A673 (cell line): ENCODE measurements around the gene KIF5A. TPM values are rescaled to one million over a fixed set of nuclear protein-coding genes. Genes with fewer than 3 reads are reported as not detected.

Experiments used
- BruUV-seq: library from RNA; stranded (reverse); fragments of 400-500 nt; replicated peaks from 2 replicates; lab custom pipeline; 2021; lab: Mats Ljungman, UMichigan
- CTCF ChIA-PET: fragments of 300-600 bp; sonication (Branson Sonifier 250); formaldehyde crosslinking; loops from one replicate; lab custom pipeline; 2022; ENCODE audit warnings: antibody characterized with exemption; lab: Charles Lee
- POLR2A ChIA-PET: fragments of 300-600 bp; sonication (Branson Sonifier 250); formaldehyde crosslinking; loops from one replicate; lab custom pipeline; 2022; ENCODE audit warnings: antibody characterized with exemption; ENCODE audit not compliant: low non-redundant PET; lab: Charles Lee
- DNase-seq: peaks from one replicate; pipeline ENCODE4 v3.0.0-alpha.2; 2015; ENCODE audit warnings: low spot score
- H3K27ac ChIP-seq: fragments of 200-600 bp; sonication (generic); 2 replicates; pipeline ENCODE4 v1.5.1; 2016; ENCODE audit warnings: mixed run types, low read depth, mild to moderate bottlenecking, mixed read lengths, antibody characterized with exemption, low read length; ENCODE audit not compliant: poor library complexity, severe bottlenecking
- H3K27me3 ChIP-seq: fragments of 200-600 bp; sonication (generic); replicated peaks from 2 replicates; pipeline ENCODE4 v1.6.1; 2017; ENCODE audit warnings: mixed run types, low read depth, mild to moderate bottlenecking, mixed read lengths, antibody characterized with exemption, low read length; ENCODE audit not compliant: insufficient read depth, poor library complexity
- H3K36me3 ChIP-seq: fragments of 200-600 bp; sonication (generic); 2 replicates; pipeline ENCODE4 v1.6.1; 2016; ENCODE audit warnings: mixed run types, mild to moderate bottlenecking, mixed read lengths, antibody characterized with exemption, low read length; ENCODE audit not compliant: insufficient read depth, poor library complexity, severe bottlenecking
- H3K4me1 ChIP-seq: fragments of 200-600 bp; sonication (generic); 2 replicates; pipeline ENCODE4 v1.6.1; 2017; ENCODE audit warnings: mixed run types, mild to moderate bottlenecking, mixed read lengths, antibody characterized with exemption, low read length; ENCODE audit not compliant: insufficient read depth, poor library complexity, severe bottlenecking
- H3K4me3 ChIP-seq: fragments of 200-600 bp; sonication (generic); 2 replicates; pipeline ENCODE4 v1.5.1; 2016; ENCODE audit warnings: low read depth, mixed run types, mild to moderate bottlenecking, mixed read lengths, low read length; ENCODE audit not compliant: poor library complexity, severe bottlenecking
- H3K9me3 ChIP-seq: fragments of 200-600 bp; sonication (generic); 2 replicates; pipeline ENCODE4 v1.6.1; 2016; ENCODE audit warnings: mixed run types, low read depth, mild to moderate bottlenecking, mixed read lengths, antibody characterized with exemption, low read length; ENCODE audit not compliant: poor library complexity, severe bottlenecking
- CTCF ChIP-seq: fragments of 300-800, 200-600 bp; sonication (generic); conservative IDR thresholded peaks from 2 replicates; pipeline ENCODE4 v1.5.1; 2017; ENCODE audit warnings: low read depth, mild to moderate bottlenecking, antibody characterized with exemption, low read length, moderate library complexity, mixed read lengths
- EZH2 ChIP-seq: fragments of 200-600 bp; sonication (generic); IDR thresholded peaks from 2 replicates; pipeline ENCODE4 v1.6.1; 2017; ENCODE audit warnings: borderline replicate concordance, low read depth, mild to moderate bottlenecking, mixed read lengths, antibody characterized with exemption, low read length; ENCODE audit not compliant: poor library complexity, severe bottlenecking
- intact Hi-C: fragments of 100-400 bp; cut with micrococcal nuclease; formaldehyde crosslinking; loops from one replicate; pipeline ENCODE4 v1.10.0; 2022; ENCODE audit not compliant: unreplicated experiment
- total RNA-seq: library from RNA; stranded (reverse); gene quantifications from 2 replicates; pipeline ENCODE4 v1.2.3, GENCODE V29; 2021

The KIF5A gene
- total RNA-seq, 1 experiment from 2014 or later, result 2.1 TPM

DNA sequence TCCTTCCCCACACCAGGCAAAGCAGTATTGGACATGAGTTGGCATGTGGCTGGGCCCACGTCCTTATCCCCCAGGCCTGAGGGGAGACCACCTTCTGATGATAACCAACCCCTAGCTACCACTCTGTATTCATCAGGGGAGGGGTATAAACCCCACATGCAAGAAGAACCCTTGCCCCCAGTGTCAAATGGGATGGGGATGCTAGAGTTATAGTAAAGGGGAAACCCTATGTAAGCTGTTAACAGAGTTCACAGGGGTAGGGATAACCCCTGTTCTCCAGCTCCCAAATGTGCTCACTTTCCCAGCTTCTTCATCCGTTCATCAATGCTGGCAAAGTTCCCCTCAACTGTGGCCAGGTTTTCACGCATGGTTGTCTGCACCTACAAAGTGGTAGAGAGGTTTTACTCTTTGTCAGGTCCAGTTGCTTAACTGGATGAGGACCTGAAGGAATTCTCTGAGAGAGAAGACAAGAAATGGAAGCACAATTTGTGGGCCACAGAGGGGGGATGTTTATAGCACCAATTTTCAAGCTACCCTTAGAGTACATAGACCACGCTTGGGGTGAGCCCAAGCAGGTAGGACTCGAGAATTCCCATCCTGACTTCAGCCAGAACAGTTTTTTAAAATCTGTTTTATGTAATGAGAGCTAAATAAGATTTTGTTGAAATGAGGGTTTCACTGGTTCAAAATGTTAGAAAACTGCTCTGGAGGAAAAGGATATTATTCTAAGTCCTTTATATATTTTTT, 19.3 kb upstream of the KIF5A start:
- Histone ChIP-seq H3K27me3 (no peaks in the 10 kb centered on the region), H3K4me1 (no peaks in the 10 kb centered on the region), H3K9me3 (no peaks in the 10 kb centered on the region), H3K4me3 (no peak overlapping the region), H3K27ac (no peak overlapping the region), H3K36me3 (peaks cover 91% of the 10 kb centered on the region)
- POLR2A ChIA-PET, result no interaction called here
- no peak for DNase-seq
- intact Hi-C loops, result no loop called here
- TF ChIP-seq EZH2 (no peak), CTCF (no peak)
- TSS peak; percentile 86 for BruUV-seq
- CTCF ChIA-PET, result interaction anchor here (0.7 kb wide), 1 partner anchor 53 kb away, joined by 3 read pairs; no protein-coding TSS in a partner anchor

- no peak for DNase-seq
- no peaks in the 10 kb centered on the region for H3K9me3 ChIP-seq
- H3K4me1 ChIP-seq, result no peaks in the 10 kb centered on the region
- CTCF ChIA-PET, result no interaction called here
- no peak overlapping the region for H3K4me3 ChIP-seq
- H3K36me3 ChIP-seq, result peaks cover 78% of the 10 kb centered on the region
- POLR2A ChIA-PET, result interaction anchor here (0.9 kb wide), 1 partner anchor 15 kb away, joined by 4 read pairs; the partner anchor contains the start of gene DCTN2
- no TSS peak for BruUV-seq
- TF ChIP-seq CTCF (no peak), EZH2 (no peak)
- H3K27me3 ChIP-seq, result no peaks in the 10 kb centered on the region
- H3K27ac ChIP-seq, result no peak overlapping the region
- intact Hi-C loops, result no loop called here
Measured at GRCh38 chr12:57531836-57532235, 18.0 kb upstream of the KIF5A start.

GRCh38 chr12:57533108-57533507, 16.7 kb upstream of the KIF5A start:
- no peak overlapping the region for H3K4me3 ChIP-seq
- intact Hi-C loops, result no loop called here
- no peaks in the 10 kb centered on the region for H3K4me1 ChIP-seq
- H3K36me3 ChIP-seq, result peaks cover 66% of the 10 kb centered on the region
- no peak for DNase-seq
- ChIA-PET POLR2A (no interaction called here), CTCF (no interaction called here)
- TF ChIP-seq CTCF (no peak), EZH2 (no peak)
- H3K9me3 ChIP-seq, result no peaks in the 10 kb centered on the region
- no peaks in the 10 kb centered on the region for H3K27me3 ChIP-seq
- BruUV-seq, result no TSS peak
- H3K27ac ChIP-seq, result no peak overlapping the region
